Measurements from ENCODE around the gene SBNO2. TPM values are rescaled to one million over a fixed set of nuclear protein-coding genes. Genes with fewer than 3 reads are reported as not detected.

The SBNO2 gene
- total and polyA plus RNA-seq, 9 of the 15 experiments (the other 6 are each of a cell fraction or from before 2014, with no cell fraction given) = 0.01 to 46.2 (median 6.7) TPM

- TF ChIP-seq FIP1L1 (IDR thresholded peaks at IDR 0.05; ENCODE audit: low read depth, low read length, poor library complexity, severe bottlenecking) = peak; percentile 35
- TF ChIP-seq ZNF217 (CRISPR knock-in tag; IDR thresholded peaks at IDR 0.05) = no peak
- peak; percentile 47 for TF ChIP-seq POLR2B (IDR thresholded peaks at IDR 0.05; ENCODE audit: low read depth, partially characterized antibody)
- no peak for TF ChIP-seq OTX1 (CRISPR knock-in tag; IDR thresholded peaks at IDR 0.05)
- no peak for TF ChIP-seq ARNT (IDR thresholded peaks at IDR 0.05)
- TF ChIP-seq POLR2G (IDR thresholded peaks at IDR 0.05; ENCODE audit: low read depth, low read length) = peak; percentile 74
- TF ChIP-seq ZNF347 (CRISPR knock-in tag; IDR thresholded peaks at IDR 0.05; ENCODE audit: low read depth) = no peak
- peak; percentile 50; the same call in 1 of the 2 replicates for TF ChIP-seq RBFOX2 (IDR thresholded peaks at IDR 0.05; ENCODE audit: low read depth, low read length)
- no peak for TF ChIP-seq FOXP1 (CRISPR knock-in tag; IDR thresholded peaks at IDR 0.05)
- peak; percentile 32 for TF ChIP-seq KDM5B (IDR thresholded peaks at IDR 0.05; ENCODE audit: insufficient replicate concordance, low read depth, low read length)
- peak; percentile 37; the same call in 1 of the 2 replicates for TF ChIP-seq SUPT5H (IDR thresholded peaks at IDR 0.05)
- no peak for TF ChIP-seq ZKSCAN1 (IDR thresholded peaks at IDR 0.05; ENCODE audit: low read depth, low read length)
- TF ChIP-seq KLF16 (IDR thresholded peaks at IDR 0.05) = no peak
- no peak for TF ChIP-seq E4F1 (CRISPR knock-in tag; IDR thresholded peaks at IDR 0.05; ENCODE audit: borderline replicate concordance)
- no peak for TF ChIP-seq TARDBP (IDR thresholded peaks at IDR 0.05)
- TF ChIP-seq ZNF584 (CRISPR knock-in tag; IDR thresholded peaks at IDR 0.05; ENCODE audit: low read depth) = no peak
- no peak for TF ChIP-seq LEF1 (IDR thresholded peaks at IDR 0.05)
- TF ChIP-seq ZNF395 (CRISPR knock-in tag; IDR thresholded peaks at IDR 0.05) = no peak
- TF ChIP-seq KLF10 (CRISPR knock-in tag; IDR thresholded peaks at IDR 0.05) = no peak
- no peak for TF ChIP-seq USF1 (CRISPR knock-in tag; IDR thresholded peaks at IDR 0.05)
- no peak for TF ChIP-seq MBD2 (IDR thresholded peaks at IDR 0.05; ENCODE audit: borderline replicate concordance, low read depth)
These were observed 66.3 kb downstream of the SBNO2 start (continued) for GRCh38 chr19:1107661-1108261.
